ENCODE data around the gene TIMMDC1. TPM values are rescaled to one million over a fixed set of nuclear protein-coding genes. Genes with fewer than 3 reads are reported as not detected.
A peak's percentile ranks its signal among the peaks of the same experiment; 100 is the strongest.
"Not testable (repeated sequence)": the region's sequence is repeated elsewhere in the genome, so short reads cannot be mapped to it uniquely, and the experiment has no call there.

The TIMMDC1 gene
- total and polyA plus RNA-seq, 9 of the 15 experiments (the other 6 are each of a cell fraction or from before 2014, with no cell fraction given) = 62.1 to 226 (median 86.6) TPM

- H3K9me3 ChIP-seq (replicated peaks; ENCODE audit: control insufficient read depth, insufficient read depth, low read depth, low read length); BruUV-seq (replicated peaks); H3K27me3 ChIP-seq (ENCODE audit: control insufficient read depth in 2 of 2, insufficient read depth in 2 of 2, low read length in 2 of 2); H3K79me2 ChIP-seq (ENCODE audit: control insufficient read depth, insufficient read depth, low read length); H3K9ac ChIP-seq (ENCODE audit: insufficient read depth in 1 of 2, low read depth in 2 of 2, low read length in 2 of 2); H3K27ac ChIP-seq (ENCODE audit: extremely low read depth, low read depth, low read length); H4K20me1 ChIP-seq (replicated peaks; ENCODE audit: control insufficient read depth, insufficient read depth, low read length); H3K4me3 ChIP-seq; H3K9me1 ChIP-seq (ENCODE audit: control insufficient read depth, insufficient read depth, low read length); H3K36me3 ChIP-seq (ENCODE audit: control insufficient read depth, insufficient read depth, low read length); in situ Hi-C loops (cut with MboI); POLR2A ChIA-PET; DNase-seq (ENCODE audit: extremely low read depth in 1 of 4, low spot score in 3 of 4); intact Hi-C loops (cut with micrococcal nuclease); H3K4me1 ChIP-seq (replicated peaks in 1 of 2; ENCODE audit: control insufficient read depth in 2 of 2, insufficient read depth in 2 of 2, low read length in 2 of 2); CTCF ChIA-PET (ENCODE audit: low intra/inter-chr PET ratio); H2AFZ ChIP-seq (ENCODE audit: low read depth, low read length); FAIRE-seq; ATAC-seq; H3K4me2 ChIP-seq (ENCODE audit: insufficient read depth, low read length): not testable (repeated sequence)
- 69% methylated on average over 6 of the region's 6 CpGs for WGBS (ENCODE audit: insufficient coverage, low coverage, missing lambda C conversion rate)
Measured at GRCh38 chr3:119552928-119553327, 54.6 kb downstream of the TIMMDC1 start.

GRCh38 chr3:119553823-119554415 lies 55.6 kb downstream of the TIMMDC1 start:
- Histone ChIP-seq H2AFZ (ENCODE audit: low read depth, low read length) (no peak overlapping the region), H3K27me3 (ENCODE audit: control insufficient read depth in 2 of 2, insufficient read depth in 2 of 2, low read length in 2 of 2) (no peaks in the 10 kb centered on the region), H3K4me1 (replicated peaks in 1 of 2; ENCODE audit: control insufficient read depth in 2 of 2, insufficient read depth in 2 of 2, low read length in 2 of 2) (peaks cover 0 to 9% of the 10 kb centered on the region in 2 experiments; a peak in 3 of 5 replicates), H3K4me2 (ENCODE audit: insufficient read depth, low read length) (no peak overlapping the region), H3K9me1 (ENCODE audit: control insufficient read depth, insufficient read depth, low read length) (no peaks in the 10 kb centered on the region), H3K27ac (ENCODE audit: extremely low read depth, low read depth, low read length) (no peak overlapping the region), H3K36me3 (ENCODE audit: control insufficient read depth, insufficient read depth, low read length) (no peaks in the 10 kb centered on the region), H3K9me3 (replicated peaks; ENCODE audit: control insufficient read depth, insufficient read depth, low read depth, low read length) (no peaks in the 10 kb centered on the region), H3K4me3 (no peak overlapping the region), H3K79me2 (ENCODE audit: control insufficient read depth, insufficient read depth, low read length) (peaks cover 4% of the 10 kb centered on the region; the same call in 1 of the 3 replicates), H3K9ac (ENCODE audit: insufficient read depth in 1 of 2, low read depth in 2 of 2, low read length in 2 of 2) (peak overlapping the region in 1 of 2 experiments; percentile 45; a peak in 1 of 4 replicates), H4K20me1 (replicated peaks; ENCODE audit: control insufficient read depth, insufficient read depth, low read length) (no peaks in the 10 kb centered on the region)
- BruUV-seq (replicated peaks) = no TSS peak
- FAIRE-seq (no peak), ATAC-seq (no peak), DNase-seq (ENCODE audit: extremely low read depth in 1 of 4, low spot score in 3 of 4) (no peak)
- ChIA-PET CTCF (ENCODE audit: low intra/inter-chr PET ratio) (no interaction called here), POLR2A (interaction anchor here (0.5 to 0.7 kb wide), 3 partner anchors 14 to 32 kb away, joined by 3 to 4 read pairs (median 3); no protein-coding TSS in a partner anchor)
- WGBS (ENCODE audit: insufficient coverage, low coverage, missing lambda C conversion rate) = 51% methylated on average over 5 of the region's 5 CpGs
- in situ Hi-C loops (cut with MboI) = no loop called here
- intact Hi-C loops (cut with micrococcal nuclease) = no loop called here
- TF ChIP-seq PRPF4 (IDR thresholded peaks at IDR 0.05; ENCODE audit: insufficient read depth, low read depth, low read length, poor library complexity, severe bottlenecking) = no peak
- no peak for TF ChIP-seq PPARD (CRISPR knock-in tag; IDR thresholded peaks at IDR 0.05)
